GM12801 (cell line): ENCODE data around the gene CACNA1C.

Experiments used
- TF ChIP-seq, protein P1 (sequence below): IDR thresholded peaks from one replicate; pipeline ENCODE4 v1.5.1; 2011; ENCODE audit warnings: control low read depth; ENCODE audit not compliant: insufficient read length; ENCODE audit errors: extremely low read depth

The CACNA1C gene

DNA sequence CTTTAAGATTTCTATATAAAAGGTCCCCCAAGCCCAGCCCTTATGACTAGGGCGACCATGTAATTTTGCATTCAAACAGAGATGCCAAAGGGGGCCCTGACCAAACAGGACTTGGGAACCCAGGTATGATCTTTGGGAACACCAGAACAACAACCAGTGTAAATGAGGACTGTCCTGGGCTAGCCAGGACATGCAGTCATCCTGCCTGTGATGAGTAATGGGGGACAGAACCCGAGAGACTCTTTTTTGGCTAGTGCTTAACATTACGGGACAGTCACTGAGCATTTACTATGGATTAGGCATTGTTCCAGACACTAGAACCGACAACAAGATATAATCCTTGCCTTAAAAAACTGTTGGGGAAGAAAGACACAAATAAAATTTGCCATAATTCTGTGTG, 337.3 kb downstream of the CACNA1C start:
- TF ChIP-seq, protein P1, sequence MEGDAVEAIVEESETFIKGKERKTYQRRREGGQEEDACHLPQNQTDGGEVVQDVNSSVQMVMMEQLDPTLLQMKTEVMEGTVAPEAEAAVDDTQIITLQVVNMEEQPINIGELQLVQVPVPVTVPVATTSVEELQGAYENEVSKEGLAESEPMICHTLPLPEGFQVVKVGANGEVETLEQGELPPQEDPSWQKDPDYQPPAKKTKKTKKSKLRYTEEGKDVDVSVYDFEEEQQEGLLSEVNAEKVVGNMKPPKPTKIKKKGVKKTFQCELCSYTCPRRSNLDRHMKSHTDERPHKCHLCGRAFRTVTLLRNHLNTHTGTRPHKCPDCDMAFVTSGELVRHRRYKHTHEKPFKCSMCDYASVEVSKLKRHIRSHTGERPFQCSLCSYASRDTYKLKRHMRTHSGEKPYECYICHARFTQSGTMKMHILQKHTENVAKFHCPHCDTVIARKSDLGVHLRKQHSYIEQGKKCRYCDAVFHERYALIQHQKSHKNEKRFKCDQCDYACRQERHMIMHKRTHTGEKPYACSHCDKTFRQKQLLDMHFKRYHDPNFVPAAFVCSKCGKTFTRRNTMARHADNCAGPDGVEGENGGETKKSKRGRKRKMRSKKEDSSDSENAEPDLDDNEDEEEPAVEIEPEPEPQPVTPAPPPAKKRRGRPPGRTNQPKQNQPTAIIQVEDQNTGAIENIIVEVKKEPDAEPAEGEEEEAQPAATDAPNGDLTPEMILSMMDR = no peak

DNA sequence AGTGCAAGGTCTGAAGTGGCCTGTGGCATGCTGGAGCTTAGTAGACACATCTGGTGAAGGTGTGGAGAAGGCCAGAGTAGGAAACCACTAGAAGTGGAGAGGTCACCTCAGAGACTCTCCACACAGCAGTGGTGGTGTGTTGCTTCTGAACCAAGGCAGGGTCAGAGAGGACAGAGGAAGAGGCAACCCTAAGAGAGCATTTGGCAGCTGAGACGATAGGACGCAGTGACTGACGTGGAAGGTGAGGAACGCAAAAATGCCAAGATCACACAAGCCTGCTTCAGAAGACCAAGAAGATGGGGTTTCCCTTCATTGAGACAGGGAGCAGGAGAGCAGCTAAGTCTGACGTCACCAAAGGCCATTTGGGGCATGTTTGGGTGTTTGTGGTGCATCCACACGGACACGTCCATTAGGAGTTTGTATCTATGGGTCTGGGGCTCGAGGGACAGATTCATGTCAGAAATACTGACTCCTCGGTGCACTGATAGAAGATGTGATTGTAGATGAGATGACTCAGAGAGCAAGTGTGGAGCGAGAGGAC, 338.1 kb downstream of the CACNA1C start:
- TF ChIP-seq, protein P1 = no peak

DNA sequence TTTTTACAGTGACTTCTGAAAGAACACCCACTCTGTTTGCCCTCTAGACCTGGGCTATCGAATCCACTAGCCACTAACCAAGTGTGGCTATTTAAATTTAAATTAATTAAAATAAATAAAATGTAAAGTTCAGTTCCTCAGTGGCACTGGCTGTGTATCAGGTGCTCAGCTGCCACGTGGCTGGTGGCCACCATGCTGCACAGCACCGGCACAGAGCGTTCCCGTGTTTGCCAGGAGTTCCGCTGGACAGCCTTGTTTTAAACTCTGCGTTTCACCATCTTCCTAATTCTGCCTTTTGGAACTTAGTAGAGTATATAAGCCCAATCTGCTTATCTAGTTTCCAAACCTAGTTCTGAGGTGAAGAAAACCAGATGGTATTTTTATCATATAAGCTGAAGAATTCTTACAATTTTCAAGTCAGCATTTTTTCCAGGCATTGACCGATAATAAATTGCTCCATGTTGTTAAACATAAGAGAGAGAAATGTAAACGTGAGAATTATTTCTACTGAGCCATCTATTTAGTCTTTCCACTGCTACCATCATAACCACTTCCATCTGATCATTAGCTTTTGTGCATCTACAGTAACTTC, 339.0 kb downstream of the CACNA1C start:
- TF ChIP-seq, protein P1 = no peak

DNA sequence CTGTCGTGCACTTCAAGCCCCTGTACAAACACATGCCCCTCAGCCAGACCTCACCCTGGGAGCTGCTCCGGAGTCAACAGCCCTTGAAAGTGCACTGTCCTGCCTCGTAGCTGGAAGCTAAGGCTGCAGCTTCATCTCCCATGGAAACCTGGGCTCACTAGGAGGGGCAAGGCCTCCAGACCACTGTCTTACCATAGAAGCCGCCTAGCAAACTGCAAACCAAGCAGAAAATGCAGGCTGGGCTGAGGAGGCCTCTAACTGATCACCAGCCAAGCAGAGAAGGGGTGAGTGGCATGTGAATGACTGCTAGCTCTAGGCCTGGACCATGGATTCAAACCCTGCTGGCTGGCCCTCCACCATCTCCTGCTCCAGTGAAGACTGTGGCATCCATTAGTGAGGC, 340.2 kb downstream of the CACNA1C start:
- TF ChIP-seq, protein P1 = no peak

DNA sequence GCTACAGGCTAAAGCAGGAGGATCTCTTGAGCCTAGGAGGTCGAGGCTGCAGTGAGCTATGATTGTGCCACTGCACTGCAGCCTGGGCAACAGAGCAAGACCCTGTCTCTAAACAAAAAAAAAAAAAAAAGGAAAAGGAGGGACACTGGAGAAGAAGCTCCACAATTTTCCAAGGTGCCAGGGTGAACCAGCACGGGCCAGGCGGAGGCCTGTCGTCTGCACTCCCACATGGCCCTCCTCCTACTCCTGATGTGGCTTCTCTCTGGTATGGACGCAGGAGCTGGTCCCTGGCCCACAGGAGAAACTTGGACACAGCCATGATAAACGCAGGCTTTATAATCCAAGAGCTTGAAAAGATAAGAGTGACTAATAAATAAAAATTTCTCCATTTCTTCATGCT, 341.2 kb downstream of the CACNA1C start:
- TF ChIP-seq, protein P1 = no peak

DNA sequence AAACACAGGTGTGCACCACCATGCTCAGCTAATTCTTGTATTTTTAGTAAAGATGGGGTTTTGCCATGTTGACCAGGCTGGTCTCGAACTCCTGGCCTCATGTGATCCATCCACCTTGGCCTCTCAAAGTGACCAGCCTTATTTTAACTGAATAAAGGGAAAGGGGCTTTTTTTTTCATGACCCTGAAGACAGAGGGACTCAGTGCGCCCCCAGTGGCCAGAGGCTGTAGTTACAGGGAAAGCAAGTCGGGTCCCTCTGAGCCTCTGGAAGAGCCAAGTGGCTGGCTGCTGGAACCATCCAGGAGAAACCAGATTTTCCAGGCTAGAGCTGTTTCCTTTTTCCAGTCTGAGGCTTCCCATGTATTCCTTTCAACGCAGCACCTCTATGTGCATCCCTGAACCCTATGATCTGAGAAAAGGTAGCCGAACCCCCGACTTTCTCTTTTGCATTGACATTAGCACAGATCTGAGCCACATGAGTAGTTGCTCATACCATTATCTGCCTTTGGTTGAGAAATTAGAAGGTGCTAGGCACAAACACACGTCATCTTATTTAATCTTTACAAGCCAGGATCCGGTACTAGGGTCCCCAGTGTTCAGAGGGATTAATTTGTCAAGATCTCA, 342.7 kb downstream of the CACNA1C start:
- TF ChIP-seq, protein P1 = no peak

DNA sequence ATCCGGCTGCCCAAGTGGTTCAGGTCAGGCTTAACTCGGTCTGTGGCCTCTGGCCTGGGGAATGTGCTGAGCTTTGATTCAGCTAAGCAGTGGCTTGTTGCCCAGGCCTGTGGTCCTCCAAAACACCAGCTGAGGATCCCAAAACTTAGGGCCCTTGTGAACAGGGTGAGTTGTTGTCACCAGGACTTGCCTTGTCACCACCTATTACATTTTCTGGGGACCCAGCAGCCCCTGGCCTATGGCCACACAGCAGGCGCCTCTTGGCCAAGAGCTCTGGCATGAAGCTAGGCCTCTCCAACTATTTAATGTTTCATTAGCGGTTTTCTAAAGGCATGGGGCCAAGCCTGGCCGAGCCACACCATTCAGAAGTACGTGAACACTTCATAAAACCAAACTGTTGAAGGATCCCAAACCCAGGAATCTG, 343.7 kb downstream of the CACNA1C start:
- TF ChIP-seq, protein P1 = no peak
